ENCODE results near the gene TRAF3. TPM values are rescaled to one million over a fixed set of nuclear protein-coding genes. Genes with fewer than 3 reads are reported as not detected.
"Not testable (repeated sequence)": the region's sequence is repeated elsewhere in the genome, so short reads cannot be mapped to it uniquely, and the experiment has no call there.

The TRAF3 gene
- total RNA-seq, 1 donor from 2014 or later: 26.6 TPM

GRCh38 chr14:102863381-102863780 lies 86.1 kb downstream of the TRAF3 start:
- DNase-seq (ENCODE audit: low read depth, low spot score): no peak

GRCh38 chr14:102865916-102866315 lies 88.7 kb downstream of the TRAF3 start:
- DNase-seq (ENCODE audit: low read depth, low spot score): not testable (repeated sequence)

GRCh38 chr14:102866982-102867761 lies 89.9 kb downstream of the TRAF3 start:
- DNase-seq (ENCODE audit: low read depth, low spot score): no peak

- DNase-seq (ENCODE audit: low read depth, low spot score): no peak
These were observed 90.8 kb downstream of the TRAF3 start for GRCh38 chr14:102867826-102868580.

- no peak for DNase-seq (ENCODE audit: low read depth, low spot score)
These were observed 91.8 kb downstream of the TRAF3 start for GRCh38 chr14:102868956-102869547.

- DNase-seq (ENCODE audit: low read depth, low spot score): no peak
These were observed 93.0 kb downstream of the TRAF3 start for GRCh38 chr14:102870246-102870645.

- DNase-seq (ENCODE audit: low read depth, low spot score): no peak
These were observed 94.0 kb downstream of the TRAF3 start for GRCh38 chr14:102870994-102871831.

GRCh38 chr14:102872020-102872419 lies 94.8 kb downstream of the TRAF3 start:
- no peak for DNase-seq (ENCODE audit: low read depth, low spot score)

GRCh38 chr14:102873131-102873530 lies 95.9 kb downstream of the TRAF3 start:
- no peak for DNase-seq (ENCODE audit: low read depth, low spot score)

GRCh38 chr14:102873546-102874061 lies 96.4 kb downstream of the TRAF3 start:
- DNase-seq (ENCODE audit: low read depth, low spot score): no peak

- no peak for DNase-seq (ENCODE audit: low read depth, low spot score)
These were observed 98.4 kb downstream of the TRAF3 start for GRCh38 chr14:102875652-102876051.

GRCh38 chr14:102877511-102877910 lies 100.3 kb downstream of the TRAF3 start:
- not testable (repeated sequence) for DNase-seq (ENCODE audit: low read depth, low spot score)

GRCh38 chr14:102878174-102878969 lies 101.1 kb downstream of the TRAF3 start:
- DNase-seq (ENCODE audit: low read depth, low spot score): no peak

- DNase-seq (ENCODE audit: low read depth, low spot score): no peak
These were observed 101.8 kb downstream of the TRAF3 start for GRCh38 chr14:102878970-102879460.

- no peak for DNase-seq (ENCODE audit: low read depth, low spot score)
These were observed 105.1 kb downstream of the TRAF3 start for GRCh38 chr14:102882226-102882906.

- no peak for DNase-seq (ENCODE audit: low read depth, low spot score)
These were observed 105.9 kb downstream of the TRAF3 start for GRCh38 chr14:102883089-102883541.

GRCh38 chr14:102883554-102883953 lies 106.3 kb downstream of the TRAF3 start:
- no peak for DNase-seq (ENCODE audit: low read depth, low spot score)

- DNase-seq (ENCODE audit: low read depth, low spot score): no peak
These were observed 108.6 kb downstream of the TRAF3 start for GRCh38 chr14:102885737-102886447.

- no peak for DNase-seq (ENCODE audit: low read depth, low spot score)
These were observed 111.5 kb downstream of the TRAF3 start for GRCh38 chr14:102888748-102889147.

All from pulmonary artery endothelial cell (primary cell).